Measurements from ENCODE around the gene TMEM14B. TPM values are rescaled to one million over a fixed set of nuclear protein-coding genes. Genes with fewer than 3 reads are reported as not detected.

TMEM14B gene
- total and polyA plus RNA-seq, 9 donors: 64.7 to 123 (median 73.0) TPM

DNA sequence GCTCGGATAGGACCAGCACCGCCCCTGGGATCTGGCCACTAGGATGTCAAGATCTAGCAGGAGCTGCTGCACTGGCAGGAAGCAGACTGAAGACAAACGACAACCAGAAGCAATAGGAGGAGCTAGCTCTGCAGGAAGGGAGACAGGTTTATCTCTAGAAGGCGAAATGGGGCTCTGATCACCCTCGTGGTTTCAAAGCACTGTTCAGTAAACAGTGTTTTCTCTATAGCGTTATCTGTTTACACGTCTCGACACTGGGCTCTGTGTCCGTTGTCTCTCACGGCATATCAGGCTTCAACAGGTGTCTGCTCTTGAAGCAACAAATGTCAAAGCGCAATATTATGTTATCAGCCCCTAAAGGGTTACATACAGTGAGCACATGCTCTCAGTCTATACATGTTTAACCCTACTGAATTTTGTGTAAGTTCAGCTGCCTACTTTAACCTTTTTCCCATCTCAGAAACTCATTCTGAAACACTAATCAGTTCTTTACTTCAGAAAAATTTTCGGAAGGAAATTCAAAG, 23.8 kb downstream of the TMEM14B start:
- TF ChIP-seq EP300 (IDR thresholded peaks at IDR 0.05) (no peak), POLR2A (IDR thresholded peaks at IDR 0.05) (no peak)
- TF ChIP-seq, protein P1, sequence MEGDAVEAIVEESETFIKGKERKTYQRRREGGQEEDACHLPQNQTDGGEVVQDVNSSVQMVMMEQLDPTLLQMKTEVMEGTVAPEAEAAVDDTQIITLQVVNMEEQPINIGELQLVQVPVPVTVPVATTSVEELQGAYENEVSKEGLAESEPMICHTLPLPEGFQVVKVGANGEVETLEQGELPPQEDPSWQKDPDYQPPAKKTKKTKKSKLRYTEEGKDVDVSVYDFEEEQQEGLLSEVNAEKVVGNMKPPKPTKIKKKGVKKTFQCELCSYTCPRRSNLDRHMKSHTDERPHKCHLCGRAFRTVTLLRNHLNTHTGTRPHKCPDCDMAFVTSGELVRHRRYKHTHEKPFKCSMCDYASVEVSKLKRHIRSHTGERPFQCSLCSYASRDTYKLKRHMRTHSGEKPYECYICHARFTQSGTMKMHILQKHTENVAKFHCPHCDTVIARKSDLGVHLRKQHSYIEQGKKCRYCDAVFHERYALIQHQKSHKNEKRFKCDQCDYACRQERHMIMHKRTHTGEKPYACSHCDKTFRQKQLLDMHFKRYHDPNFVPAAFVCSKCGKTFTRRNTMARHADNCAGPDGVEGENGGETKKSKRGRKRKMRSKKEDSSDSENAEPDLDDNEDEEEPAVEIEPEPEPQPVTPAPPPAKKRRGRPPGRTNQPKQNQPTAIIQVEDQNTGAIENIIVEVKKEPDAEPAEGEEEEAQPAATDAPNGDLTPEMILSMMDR (IDR thresholded peaks at IDR 0.05): no peak
- no peak for DNase-seq
- Histone ChIP-seq H3K36me3 (no peaks in the 10 kb centered on the region), H3K9me3 (no peaks in the 10 kb centered on the region), H3K27ac (no peak overlapping the region), H3K27me3 (no peaks in the 10 kb centered on the region), H3K4me1 (ENCODE audit: insufficient read depth) (no peaks in the 10 kb centered on the region), H3K4me3 (no peak overlapping the region)
- intact Hi-C loops (cut with DNase I): no loop called here
- WGBS, 3 donors: 71 to 80% (median 74%) methylated on average over 12 of the region's 12 CpGs

DNA sequence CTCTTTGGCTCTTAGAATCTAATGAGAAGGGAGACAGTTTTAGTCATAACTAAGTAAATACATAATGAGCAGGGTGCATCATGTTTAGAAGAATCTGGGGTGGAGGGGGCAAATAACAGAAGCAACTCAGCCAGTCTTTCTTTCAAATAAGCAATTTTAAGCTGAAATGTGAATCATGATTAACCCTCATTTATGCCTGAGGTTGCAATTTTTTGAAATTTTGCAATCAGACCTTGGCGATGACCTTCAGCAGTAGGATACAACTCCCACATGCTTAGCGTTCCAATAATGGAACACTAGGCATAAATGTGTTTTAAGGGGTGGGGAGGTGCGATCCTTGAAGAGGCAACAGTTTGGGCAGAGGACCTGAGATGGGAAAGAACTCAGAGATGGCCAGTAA, 30.6 kb downstream of the TMEM14B start:
- Histone ChIP-seq H3K4me3 (no peak overlapping the region), H3K27me3 (no peaks in the 10 kb centered on the region), H3K36me3 (no peaks in the 10 kb centered on the region), H3K4me1 (ENCODE audit: insufficient read depth) (no peaks in the 10 kb centered on the region), H3K27ac (no peak overlapping the region), H3K9me3 (no peaks in the 10 kb centered on the region)
- TF ChIP-seq POLR2A (IDR thresholded peaks at IDR 0.05) (no peak), EP300 (IDR thresholded peaks at IDR 0.05) (no peak)
- TF ChIP-seq, protein P1 (IDR thresholded peaks at IDR 0.05): no peak
- WGBS, 3 donors: 90 to 95% (median 94%) methylated on average over 3 of the region's 3 CpGs
- intact Hi-C loops (cut with DNase I): no loop called here
- DNase-seq: no peak

DNA sequence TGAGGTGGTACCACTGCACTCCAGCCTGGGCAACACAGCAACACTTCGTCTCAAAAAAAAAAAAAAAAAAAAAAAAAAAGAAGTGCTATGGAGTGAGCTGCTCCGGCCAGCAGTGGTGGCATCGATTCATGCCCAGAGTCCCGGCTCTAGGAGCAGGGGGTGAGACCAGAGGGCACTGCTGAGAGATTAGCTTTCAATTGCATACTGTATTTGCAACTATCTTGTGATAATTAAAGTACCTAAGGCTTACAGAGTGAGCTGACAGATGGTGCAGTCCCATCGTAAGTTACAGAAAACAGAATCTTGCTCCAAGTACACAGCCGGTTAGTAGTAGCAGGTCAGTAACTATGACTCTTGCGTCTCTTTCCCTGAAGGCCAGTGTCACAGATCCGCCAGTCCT, 31.5 kb downstream of the TMEM14B start:
- TF ChIP-seq, protein P1 (IDR thresholded peaks at IDR 0.05): no peak
- TF ChIP-seq POLR2A (IDR thresholded peaks at IDR 0.05): no peak
- no peak for TF ChIP-seq EP300 (IDR thresholded peaks at IDR 0.05)
- Histone ChIP-seq H3K36me3 (no peaks in the 10 kb centered on the region), H3K4me1 (ENCODE audit: insufficient read depth) (no peaks in the 10 kb centered on the region), H3K27ac (no peak overlapping the region), H3K27me3 (no peaks in the 10 kb centered on the region), H3K4me3 (no peak overlapping the region), H3K9me3 (no peaks in the 10 kb centered on the region)
- intact Hi-C loops (cut with DNase I): no loop called here
- 91 to 94% (median 94%) methylated on average over 8 of the region's 8 CpGs for WGBS, 3 donors
- no peak for DNase-seq

DNA sequence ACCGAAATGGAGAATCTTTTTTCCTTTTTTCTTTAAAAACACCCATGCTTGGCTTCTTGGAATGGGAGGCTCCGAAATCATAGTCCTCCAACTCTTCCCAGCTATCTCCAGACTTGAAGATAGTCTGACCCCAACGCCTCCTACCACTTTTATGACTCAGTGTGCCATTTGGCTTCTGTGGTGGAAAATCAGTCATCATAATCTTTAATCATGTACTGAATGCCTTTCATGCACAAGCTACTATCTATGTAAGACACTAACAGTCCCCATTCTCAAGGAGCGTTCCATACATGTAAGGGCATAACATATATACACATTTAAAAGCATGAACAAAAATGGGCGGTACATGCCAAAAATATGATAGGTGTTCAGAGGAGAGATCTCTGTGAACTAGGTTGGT, 44.1 kb downstream of the TMEM14B start:
- no peak for DNase-seq
- Histone ChIP-seq H3K27me3 (no peaks in the 10 kb centered on the region), H3K4me3 (no peak overlapping the region), H3K27ac (no peak overlapping the region), H3K4me1 (ENCODE audit: insufficient read depth) (no peaks in the 10 kb centered on the region), H3K36me3 (no peaks in the 10 kb centered on the region), H3K9me3 (no peaks in the 10 kb centered on the region)
- TF ChIP-seq, protein P1 (IDR thresholded peaks at IDR 0.05): no peak
- TF ChIP-seq POLR2A (IDR thresholded peaks at IDR 0.05) (no peak), EP300 (IDR thresholded peaks at IDR 0.05) (no peak)
- intact Hi-C loops (cut with DNase I): no loop called here
- 91 to 97% (median 95%) methylated on average over 5 of the region's 5 CpGs for WGBS, 3 donors
